HG03064 (cell line): ENCODE measurements around the gene KLK15.

Experiments
- ATAC-seq: cut with Tn5 transposase; IDR thresholded peaks from one replicate; pipeline ENCODE4 v1.9.1; 2021; ENCODE audit warnings: low read depth; ENCODE audit not compliant: unreplicated experiment

KLK15 gene

DNA sequence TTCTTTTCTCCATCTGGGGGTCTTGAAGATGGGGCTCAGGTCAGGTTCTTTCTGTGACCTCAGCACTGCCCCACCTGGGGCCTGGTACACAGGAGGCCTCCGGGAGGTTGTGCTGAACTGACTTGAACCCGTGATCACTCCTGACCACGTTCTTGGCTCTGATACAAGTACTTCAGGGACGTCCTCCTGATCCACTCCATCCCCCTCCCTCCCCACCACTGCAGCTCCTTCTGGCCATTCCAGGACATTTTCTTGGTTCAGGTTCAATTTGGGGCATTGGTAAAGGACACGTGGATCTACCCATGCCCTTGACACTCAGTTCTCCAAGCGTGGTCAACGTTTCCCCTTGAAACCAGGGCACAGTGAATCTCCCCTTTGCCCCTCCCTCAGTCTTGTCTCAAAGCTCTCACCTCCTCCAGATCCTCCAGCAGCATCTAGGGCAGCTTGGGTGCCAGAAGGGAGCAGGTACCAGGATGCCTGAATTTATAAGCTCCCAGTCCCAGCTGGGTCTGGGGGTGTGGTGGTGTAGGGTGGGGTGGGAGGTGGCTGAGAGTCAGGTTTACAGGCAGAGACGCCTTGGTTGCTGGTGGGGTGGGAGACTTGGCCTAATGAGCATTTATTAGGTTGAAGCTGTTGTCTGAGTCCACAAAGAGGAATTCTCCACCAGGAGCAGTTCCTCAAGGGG, at the start of gene KLK15:
Gene KLK15 (minus strand): TSS at position 458 of the 685 bp plus-strand sequence. CDS start 2,082 bp downstream, outside the sequence.
- no peak for ATAC-seq

DNA sequence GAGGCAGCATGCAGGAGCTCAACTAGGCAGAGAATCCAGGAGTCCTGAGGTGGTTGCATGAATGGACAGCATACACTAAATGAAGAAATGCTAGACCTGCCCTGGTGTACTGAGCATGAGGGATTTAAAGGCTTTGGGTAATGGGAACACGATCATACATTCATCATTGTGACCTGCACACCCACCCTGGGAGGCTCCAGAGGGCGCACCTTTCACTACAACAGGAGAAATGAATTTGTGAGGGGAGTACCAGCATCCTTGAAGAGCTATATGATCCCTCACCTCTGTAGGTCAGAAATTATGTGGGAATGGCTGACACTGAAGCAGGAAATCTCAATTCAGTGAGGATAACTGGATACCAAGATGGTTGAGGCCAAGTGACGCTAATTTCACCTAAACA, 48.8 kb upstream of the KLK15 start:
- ATAC-seq, result no peak

- no peak for ATAC-seq
These were observed 46.9 kb upstream of the KLK15 start for GRCh38 chr19:50880241-50880640.

DNA sequence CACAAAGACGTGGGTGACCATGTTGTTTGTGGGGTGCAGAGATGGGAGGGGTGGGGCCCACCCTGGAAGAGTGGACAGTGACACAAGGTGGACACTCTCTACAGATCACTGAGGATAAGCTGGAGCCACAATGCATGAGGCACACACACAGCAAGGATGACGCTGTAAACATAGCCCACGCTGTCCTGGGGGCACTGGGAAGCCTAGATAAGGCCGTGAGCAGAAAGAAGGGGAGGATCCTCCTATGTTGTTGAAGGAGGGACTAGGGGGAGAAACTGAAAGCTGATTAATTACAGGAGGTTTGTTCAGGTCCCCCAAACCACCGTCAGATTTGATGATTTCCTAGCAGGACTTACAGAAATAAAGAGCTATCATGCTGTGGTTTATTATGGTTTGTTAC, 45.5 kb upstream of the KLK15 start:
- ATAC-seq, result no peak

DNA sequence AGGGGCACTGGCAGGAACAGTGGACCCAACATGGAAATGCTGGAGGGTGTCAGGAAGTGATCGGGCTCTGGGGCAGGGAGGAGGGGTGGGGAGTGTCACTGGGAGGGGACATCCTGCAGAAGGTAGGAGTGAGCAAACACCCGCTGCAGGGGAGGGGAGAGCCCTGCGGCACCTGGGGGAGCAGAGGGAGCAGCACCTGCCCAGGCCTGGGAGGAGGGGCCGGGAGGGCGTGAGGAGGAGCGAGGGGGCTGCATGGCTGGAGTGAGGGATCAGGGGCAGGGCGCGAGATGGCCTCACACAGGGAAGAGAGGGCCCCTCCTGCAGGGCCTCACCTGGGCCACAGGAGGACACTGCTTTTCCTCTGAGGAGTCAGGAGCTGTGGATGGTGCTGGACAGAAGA, 44.0 kb upstream of the KLK15 start:
- no peak for ATAC-seq

DNA sequence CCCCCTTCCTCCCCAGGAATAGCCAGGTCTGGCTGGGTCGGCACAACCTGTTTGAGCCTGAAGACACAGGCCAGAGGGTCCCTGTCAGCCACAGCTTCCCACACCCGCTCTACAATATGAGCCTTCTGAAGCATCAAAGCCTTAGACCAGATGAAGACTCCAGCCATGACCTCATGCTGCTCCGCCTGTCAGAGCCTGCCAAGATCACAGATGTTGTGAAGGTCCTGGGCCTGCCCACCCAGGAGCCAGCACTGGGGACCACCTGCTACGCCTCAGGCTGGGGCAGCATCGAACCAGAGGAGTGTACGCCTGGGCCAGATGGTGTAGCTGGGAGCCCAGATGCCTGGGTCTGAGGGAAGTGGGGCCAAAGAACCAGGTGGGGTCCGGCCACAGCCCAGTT, 43.1 kb upstream of the KLK15 start:
- no peak for ATAC-seq

DNA sequence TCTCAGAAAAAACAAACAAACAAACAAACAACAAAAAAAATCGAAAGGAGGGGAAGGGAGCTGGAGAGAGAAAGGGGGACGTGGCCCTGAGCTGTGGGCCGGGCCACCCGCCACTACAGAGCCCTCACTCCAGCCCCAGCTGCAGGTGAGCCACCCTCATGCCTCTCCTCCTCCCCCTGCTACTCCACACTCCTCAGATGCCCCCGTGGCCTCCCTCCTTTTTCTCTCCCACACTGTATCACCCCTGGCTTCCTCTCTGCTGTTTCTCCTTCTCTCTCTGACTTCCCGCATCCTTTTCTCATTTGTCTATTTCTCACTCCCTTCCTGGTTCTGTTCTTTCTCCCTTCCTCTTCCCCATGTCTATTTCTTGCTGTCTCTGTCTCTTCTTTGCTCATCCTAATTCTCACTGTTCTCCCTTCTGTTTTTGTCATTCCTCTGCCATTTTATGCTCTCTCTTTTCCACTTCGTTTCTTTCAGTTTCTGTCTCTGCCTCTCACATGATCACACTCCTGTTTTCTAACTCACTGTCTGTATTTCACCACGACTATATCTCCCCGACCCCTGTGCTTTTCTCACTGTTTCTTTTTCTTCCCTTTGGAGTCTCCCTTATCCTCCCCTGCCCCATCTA, 42.5 kb upstream of the KLK15 start:
- no peak for ATAC-seq

DNA sequence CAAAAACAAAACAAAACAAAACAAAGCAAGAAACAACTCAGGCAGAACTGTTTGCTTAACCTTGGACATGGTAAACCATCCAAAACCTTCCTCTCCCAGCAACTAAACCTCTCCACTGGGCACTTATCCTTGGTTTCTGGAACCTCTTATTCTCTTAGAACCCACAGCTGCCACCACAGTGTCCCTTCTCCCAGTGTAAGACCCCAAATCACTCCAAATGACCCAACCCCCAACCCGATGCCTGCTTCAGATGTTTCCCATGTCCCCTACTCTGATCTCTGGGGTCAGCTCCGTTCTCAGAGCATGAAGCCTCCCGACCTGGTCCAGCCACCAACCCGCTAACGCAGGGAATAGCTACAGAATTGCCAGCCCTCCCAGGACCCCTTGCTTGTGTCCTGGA, 40.8 kb upstream of the KLK15 start:
- no peak for ATAC-seq

- ATAC-seq, result no peak
These were observed 39.7 kb upstream of the KLK15 start, which contains the start of gene KLK2 for GRCh38 chr19:50873056-50873455. Gene KLK2, plus strand, starts transcription at chr19:50873439. Its CDS starts 35 bp downstream, at chr19:50873474.

DNA sequence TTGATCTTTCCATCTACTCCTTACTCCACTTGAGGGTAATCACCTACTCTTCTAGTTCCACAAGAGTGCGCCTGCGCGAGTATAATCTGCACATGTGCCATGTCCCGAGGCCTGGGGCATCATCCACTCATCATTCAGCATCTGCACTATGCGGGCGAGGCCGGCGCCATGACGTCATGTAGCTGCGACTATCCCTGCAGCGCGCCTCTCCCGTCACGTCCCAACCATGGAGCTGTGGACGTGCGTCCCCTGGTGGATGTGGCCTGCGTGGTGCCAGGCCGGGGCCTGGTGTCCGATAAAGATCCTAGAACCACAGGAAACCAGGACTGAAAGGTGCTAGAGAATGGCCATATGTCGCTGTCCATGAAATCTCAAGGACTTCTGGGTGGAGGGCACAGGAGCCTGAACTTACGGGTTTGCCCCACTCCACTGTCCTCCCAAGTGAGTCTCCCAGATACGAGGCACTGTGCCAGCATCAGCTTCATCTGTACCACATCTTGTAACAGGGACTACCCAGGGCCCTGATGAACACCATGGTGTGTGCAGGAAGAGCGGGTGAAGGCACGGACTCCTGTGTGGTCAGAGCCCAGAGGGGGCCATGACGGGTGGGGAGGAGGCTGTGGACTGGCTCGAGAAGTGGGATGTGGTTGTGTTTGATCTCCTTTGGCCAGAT, 37.2 kb upstream of the KLK15 start:
- ATAC-seq, result no peak

DNA sequence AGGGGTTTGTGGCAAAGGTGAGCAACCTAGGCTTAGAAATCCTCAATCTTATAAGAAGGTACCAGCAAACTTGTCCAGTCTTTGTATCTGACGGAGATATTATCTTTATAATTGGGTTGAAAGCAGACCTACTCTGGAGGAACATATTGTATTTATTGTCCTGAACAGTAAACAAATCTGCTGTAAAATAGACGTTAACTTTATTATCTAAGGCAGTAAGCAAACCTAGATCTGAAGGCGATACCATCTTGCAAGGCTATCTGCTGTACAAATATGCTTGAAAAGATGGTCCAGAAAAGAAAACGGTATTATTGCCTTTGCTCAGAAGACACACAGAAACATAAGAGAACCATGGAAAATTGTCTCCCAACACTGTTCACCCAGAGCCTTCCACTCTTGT, 36.1 kb upstream of the KLK15 start:
- ATAC-seq, result no peak

- ATAC-seq, result no peak
These were observed 28.3 kb upstream of the KLK15 start for GRCh38 chr19:50861496-50862286.

DNA sequence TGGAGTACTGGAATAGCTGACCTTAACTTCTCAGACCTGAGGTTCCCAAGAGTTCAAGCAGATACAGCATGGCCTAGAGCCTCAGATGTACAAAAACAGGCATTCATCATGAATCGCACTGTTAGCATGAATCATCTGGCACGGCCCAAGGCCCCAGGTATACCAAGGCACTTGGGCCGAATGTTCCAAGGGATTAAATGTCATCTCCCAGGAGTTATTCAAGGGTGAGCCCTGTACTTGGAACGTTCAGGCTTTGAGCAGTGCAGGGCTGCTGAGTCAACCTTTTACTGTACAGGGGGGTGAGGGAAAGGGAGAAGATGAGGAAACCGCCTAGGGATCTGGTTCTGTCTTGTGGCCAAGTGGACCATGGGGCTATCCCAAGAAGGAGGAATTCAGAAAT, 27.6 kb upstream of the KLK15 start:
- ATAC-seq, result no peak

DNA sequence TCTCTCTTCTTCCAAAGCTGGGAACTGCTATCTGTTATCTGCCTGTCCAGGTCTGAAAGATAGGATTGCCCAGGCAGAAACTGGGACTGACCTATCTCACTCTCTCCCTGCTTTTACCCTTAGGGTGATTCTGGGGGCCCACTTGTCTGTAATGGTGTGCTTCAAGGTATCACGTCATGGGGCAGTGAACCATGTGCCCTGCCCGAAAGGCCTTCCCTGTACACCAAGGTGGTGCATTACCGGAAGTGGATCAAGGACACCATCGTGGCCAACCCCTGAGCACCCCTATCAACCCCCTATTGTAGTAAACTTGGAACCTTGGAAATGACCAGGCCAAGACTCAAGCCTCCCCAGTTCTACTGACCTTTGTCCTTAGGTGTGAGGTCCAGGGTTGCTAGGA, 26.5 kb upstream of the KLK15 start:
- ATAC-seq, result no peak

DNA sequence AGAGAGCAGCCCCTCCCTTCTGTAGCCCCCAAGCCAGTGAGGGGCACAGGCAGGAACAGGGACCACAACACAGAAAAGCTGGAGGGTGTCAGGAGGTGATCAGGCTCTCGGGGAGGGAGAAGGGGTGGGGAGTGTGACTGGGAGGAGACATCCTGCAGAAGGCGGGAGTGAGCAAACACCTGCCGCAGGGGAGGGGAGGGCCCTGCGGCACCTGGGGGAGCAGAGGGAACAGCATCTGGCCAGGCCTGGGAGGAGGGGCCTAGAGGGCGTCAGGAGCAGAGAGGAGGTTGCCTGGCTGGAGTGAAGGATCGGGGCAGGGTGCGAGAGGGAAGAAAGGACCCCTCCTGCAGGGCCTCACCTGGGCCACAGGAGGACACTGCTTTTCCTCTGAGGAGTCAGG, 25.5 kb upstream of the KLK15 start:
- no peak for ATAC-seq

GRCh38 chr19:50857366-50857765, 24.0 kb upstream of the KLK15 start:
- ATAC-seq, result no peak

- ATAC-seq, result no peak
These were observed 21.4 kb upstream of the KLK15 start, which contains the start of gene KLK3 for GRCh38 chr19:50854636-50855410. Gene KLK3, plus strand, starts transcription at chr19:50854915. Its CDS starts 41 bp downstream, at chr19:50854956.

DNA sequence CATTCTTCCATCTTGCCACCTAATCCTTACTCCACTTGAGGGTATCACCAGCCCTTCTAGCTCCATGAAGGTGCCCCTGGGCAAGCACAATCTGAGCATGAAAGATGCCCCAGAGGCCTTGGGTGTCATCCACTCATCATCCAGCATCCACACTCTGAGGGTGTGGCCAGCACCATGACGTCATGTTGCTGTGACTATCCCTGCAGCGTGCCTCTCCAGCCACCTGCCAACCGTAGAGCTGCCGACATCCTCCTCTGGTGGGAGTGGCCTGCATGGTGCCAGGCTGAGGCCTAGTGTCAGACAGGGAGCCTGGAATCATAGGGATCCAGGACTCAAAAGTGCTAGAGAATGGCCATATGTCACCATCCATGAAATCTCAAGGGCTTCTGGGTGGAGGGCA, 18.2 kb upstream of the KLK15 start:
- ATAC-seq, result no peak

GRCh38 chr19:50850738-50851137, 17.4 kb upstream of the KLK15 start:
- ATAC-seq, result no peak

DNA sequence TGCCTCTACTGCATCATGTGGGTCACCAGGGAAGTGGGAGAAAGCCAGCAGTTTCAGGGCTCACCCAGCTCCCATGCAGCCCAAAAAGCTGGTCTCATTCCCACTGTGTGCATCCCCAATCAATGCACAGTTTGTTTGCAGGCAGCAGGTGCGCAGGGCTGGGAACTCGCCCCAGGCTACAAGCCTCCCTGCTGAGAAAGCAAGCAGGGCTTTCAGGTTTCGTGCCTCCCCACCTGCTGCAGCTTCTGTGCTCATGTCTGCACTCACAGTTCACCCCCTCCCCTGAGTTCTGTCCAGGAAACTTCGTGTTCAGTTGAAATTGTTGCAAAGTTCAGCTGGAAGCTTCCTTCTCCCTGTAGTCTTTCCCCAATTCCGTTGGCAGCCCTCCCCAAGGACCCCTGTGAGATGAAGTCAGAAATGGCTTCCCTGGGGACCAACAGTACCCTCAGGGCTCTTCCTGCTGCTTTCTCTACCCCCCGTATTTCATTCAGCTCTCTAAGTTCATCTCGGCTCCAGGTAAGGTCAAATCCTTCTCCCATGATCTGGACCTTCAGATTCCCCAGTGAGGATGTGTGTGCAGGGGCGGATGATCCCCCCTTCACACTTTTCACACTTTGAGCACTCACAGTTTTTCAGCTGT, 11.0 kb upstream of the KLK15 start:
- no peak for ATAC-seq
